Osteoblast (primary cell): ENCODE results near the gene HAVCR2. TPM values are rescaled to one million over a fixed set of nuclear protein-coding genes. Genes with fewer than 3 reads are reported as not detected.

Experiments used
- DNase-seq: peaks from one replicate; pipeline ENCODE4 v3.0.0; 2011; ENCODE audit warnings: low spot score, mixed read lengths; ENCODE audit not compliant: insufficient read length; ENCODE audit errors: missing footprints
- H2AFZ ChIP-seq: 2 replicates; pipeline ENCODE4 v1.6.0; 2011; ENCODE audit warnings: mild to moderate bottlenecking, low read length
- H3K27ac ChIP-seq: 2 replicates; pipeline ENCODE4 v1.5.1; 2011; ENCODE audit warnings: mild to moderate bottlenecking, low read depth, low read length, moderate library complexity
- H3K27me3 ChIP-seq: 2 replicates; pipeline ENCODE4 v1.6.0; 2012; ENCODE audit warnings: mild to moderate bottlenecking, control low read depth, inconsistent platforms, low read length, moderate library complexity; ENCODE audit not compliant: insufficient read depth
- H3K36me3 ChIP-seq: 2 replicates; pipeline ENCODE4 v1.5.1; 2011; ENCODE audit warnings: mild to moderate bottlenecking, low read length, control low read depth, moderate library complexity; ENCODE audit not compliant: insufficient read depth
- H3K4me1 ChIP-seq: 2 replicates; pipeline ENCODE4 v1.5.1; 2011; ENCODE audit warnings: mild to moderate bottlenecking, low read length, control low read depth, moderate library complexity; ENCODE audit not compliant: insufficient read depth
- H3K4me2 ChIP-seq: 2 replicates; pipeline ENCODE4 v1.6.0; 2011; ENCODE audit warnings: mild to moderate bottlenecking, low read length; ENCODE audit not compliant: insufficient read depth
- H3K4me3 ChIP-seq: fragments of 200-600 bp; sonication (generic); 3 replicates; pipeline ENCODE4 v1.5.1; 2012; ENCODE audit warnings: mild to moderate bottlenecking, low read length, inconsistent platforms; ENCODE audit not compliant: insufficient read depth
- H3K79me2 ChIP-seq: 2 replicates; pipeline ENCODE4 v1.6.0; 2012; ENCODE audit warnings: mild to moderate bottlenecking, low read length, control low read depth, inconsistent platforms; ENCODE audit not compliant: insufficient read depth
- H3K9me3 ChIP-seq: 2 replicates; pipeline ENCODE4 v1.5.1; 2011; ENCODE audit warnings: low read depth, low read length, control low read depth
- H4K20me1 ChIP-seq: 2 replicates; pipeline ENCODE4 v1.6.0; 2012; ENCODE audit warnings: mild to moderate bottlenecking, low read length, control low read depth; ENCODE audit not compliant: insufficient read depth
- total RNA-seq: library from RNA; depleted of rRNA; stranded (reverse); fragments of >200 nt; gene quantifications from 2 replicates; pipeline ENCODE4 v1.2.3, GENCODE V29; 2012
- TF ChIP-seq, protein P1 (sequence below): IDR thresholded peaks from 2 replicates; pipeline ENCODE4 v1.5.1; 2011; ENCODE audit warnings: mild to moderate bottlenecking, low read depth, low read length, moderate library complexity; ENCODE audit errors: extremely low read depth

Gene HAVCR2
- total RNA-seq, 1 donor: 0.72 TPM

DNA sequence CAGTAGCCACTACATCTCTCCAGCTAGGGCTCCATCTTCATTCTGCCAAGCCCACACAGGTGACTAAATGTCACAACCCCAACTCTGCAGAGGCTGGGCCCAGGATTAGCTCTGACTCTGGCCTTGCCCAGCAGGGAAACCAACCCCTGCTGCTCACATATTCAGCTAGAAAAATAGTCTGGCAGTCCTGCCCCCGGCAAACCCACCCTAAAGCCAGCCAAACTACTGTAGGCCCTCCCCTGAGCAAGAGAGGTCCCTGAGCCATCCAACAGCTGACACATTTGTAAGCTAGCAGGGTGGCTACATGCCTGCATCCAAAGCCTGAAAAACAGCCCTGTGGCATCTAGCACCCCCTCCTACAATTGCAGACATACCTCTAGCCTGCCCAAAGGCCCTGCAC, 11.3 kb upstream of the HAVCR2 start:
- Histone ChIP-seq H3K79me2 (no peaks in the 10 kb centered on the region), H2AFZ (no peak overlapping the region), H4K20me1 (no peaks in the 10 kb centered on the region), H3K9me3 (no peaks in the 10 kb centered on the region), H3K4me2 (no peak overlapping the region), H3K4me1 (no peaks in the 10 kb centered on the region), H3K27ac (no peak overlapping the region), H3K27me3 (no peaks in the 10 kb centered on the region), H3K4me3 (no peak overlapping the region), H3K36me3 (no peaks in the 10 kb centered on the region)
- TF ChIP-seq, protein P1, sequence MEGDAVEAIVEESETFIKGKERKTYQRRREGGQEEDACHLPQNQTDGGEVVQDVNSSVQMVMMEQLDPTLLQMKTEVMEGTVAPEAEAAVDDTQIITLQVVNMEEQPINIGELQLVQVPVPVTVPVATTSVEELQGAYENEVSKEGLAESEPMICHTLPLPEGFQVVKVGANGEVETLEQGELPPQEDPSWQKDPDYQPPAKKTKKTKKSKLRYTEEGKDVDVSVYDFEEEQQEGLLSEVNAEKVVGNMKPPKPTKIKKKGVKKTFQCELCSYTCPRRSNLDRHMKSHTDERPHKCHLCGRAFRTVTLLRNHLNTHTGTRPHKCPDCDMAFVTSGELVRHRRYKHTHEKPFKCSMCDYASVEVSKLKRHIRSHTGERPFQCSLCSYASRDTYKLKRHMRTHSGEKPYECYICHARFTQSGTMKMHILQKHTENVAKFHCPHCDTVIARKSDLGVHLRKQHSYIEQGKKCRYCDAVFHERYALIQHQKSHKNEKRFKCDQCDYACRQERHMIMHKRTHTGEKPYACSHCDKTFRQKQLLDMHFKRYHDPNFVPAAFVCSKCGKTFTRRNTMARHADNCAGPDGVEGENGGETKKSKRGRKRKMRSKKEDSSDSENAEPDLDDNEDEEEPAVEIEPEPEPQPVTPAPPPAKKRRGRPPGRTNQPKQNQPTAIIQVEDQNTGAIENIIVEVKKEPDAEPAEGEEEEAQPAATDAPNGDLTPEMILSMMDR: no peak
- DNase-seq: no peak

DNA sequence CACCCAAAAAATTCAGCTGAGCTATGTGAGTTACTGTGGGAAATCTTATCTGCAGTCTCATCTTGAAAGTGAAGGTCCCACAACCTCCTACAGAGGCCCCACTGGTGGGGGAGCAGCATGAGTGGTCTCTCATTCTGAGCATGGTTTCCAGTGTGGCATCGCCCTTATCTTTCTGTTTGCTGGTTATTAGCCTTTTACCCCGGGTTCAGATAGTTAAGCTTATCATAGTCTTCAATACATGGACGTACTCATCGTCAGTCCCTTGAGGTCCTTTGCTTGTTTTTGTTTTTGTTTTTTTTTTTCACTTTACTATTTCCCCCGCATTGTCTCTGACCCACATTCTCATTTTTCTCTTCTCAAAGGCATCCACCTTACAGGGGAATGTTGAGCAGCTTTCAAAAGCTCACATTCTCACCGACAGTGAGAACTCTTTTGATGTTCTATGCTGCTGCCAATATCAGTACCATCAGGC, 7.7 kb upstream of the HAVCR2 start:
- Histone ChIP-seq H3K27ac (no peak overlapping the region), H3K27me3 (no peaks in the 10 kb centered on the region), H3K4me3 (no peak overlapping the region), H3K4me1 (no peaks in the 10 kb centered on the region), H3K4me2 (no peak overlapping the region), H3K36me3 (no peaks in the 10 kb centered on the region), H4K20me1 (no peaks in the 10 kb centered on the region), H2AFZ (no peak overlapping the region), H3K79me2 (no peaks in the 10 kb centered on the region), H3K9me3 (no peaks in the 10 kb centered on the region)
- TF ChIP-seq, protein P1: no peak
- no peak for DNase-seq

DNA sequence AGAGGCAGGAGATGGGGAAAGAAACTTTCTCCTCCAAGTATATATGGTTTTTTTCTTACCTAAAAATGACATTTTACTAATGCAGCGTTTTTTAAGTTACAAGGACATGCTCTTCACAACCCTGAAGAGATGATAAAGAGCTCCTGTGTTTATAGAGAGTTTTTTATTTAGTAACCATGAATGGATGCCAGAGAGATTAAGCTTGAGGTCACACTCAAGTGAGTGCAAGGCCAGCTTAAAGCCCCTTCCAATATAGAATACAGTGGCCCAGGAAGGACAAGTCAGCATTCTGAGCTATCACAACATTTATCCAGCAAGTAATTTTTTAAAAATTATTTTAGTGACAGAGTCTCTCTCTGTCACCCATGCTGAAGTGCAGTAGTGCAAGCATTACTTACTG, 6.7 kb upstream of the HAVCR2 start:
- Histone ChIP-seq H4K20me1 (no peaks in the 10 kb centered on the region), H3K4me1 (no peaks in the 10 kb centered on the region), H3K4me3 (no peak overlapping the region), H3K27me3 (no peaks in the 10 kb centered on the region), H3K27ac (no peak overlapping the region), H3K9me3 (no peaks in the 10 kb centered on the region), H3K79me2 (no peaks in the 10 kb centered on the region), H3K4me2 (no peak overlapping the region), H2AFZ (no peak overlapping the region), H3K36me3 (no peaks in the 10 kb centered on the region)
- TF ChIP-seq, protein P1: no peak
- no peak for DNase-seq

DNA sequence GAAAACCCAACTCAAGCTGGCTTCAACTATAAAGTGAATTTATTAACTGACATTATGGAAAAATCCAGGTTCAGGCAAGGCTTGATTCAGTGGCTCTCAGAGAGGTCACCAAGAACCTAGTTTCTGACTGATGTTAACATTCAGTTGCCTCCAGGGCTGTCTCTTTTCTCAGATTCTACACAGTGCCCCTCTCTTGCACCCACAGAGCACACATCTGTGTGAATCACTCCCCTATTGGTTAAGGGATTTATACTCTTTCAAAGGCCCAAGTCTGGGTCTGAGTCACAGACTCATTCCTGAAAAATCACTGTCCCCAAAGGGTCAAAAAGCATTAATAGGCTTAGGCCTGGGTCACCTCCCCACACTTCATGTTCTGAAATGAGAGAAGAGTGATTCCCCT, 6.2 kb upstream of the HAVCR2 start:
- Histone ChIP-seq H3K4me1 (no peaks in the 10 kb centered on the region), H3K27ac (no peak overlapping the region), H3K9me3 (no peaks in the 10 kb centered on the region), H4K20me1 (no peaks in the 10 kb centered on the region), H3K4me3 (no peak overlapping the region), H3K4me2 (no peak overlapping the region), H3K27me3 (no peaks in the 10 kb centered on the region), H3K79me2 (no peaks in the 10 kb centered on the region), H3K36me3 (no peaks in the 10 kb centered on the region), H2AFZ (no peak overlapping the region)
- TF ChIP-seq, protein P1: no peak
- DNase-seq: no peak
